Purkinje cell (primary cell): ENCODE data around the gene STAMBPL1. TPM values are rescaled to one million over a fixed set of nuclear protein-coding genes. Genes with fewer than 3 reads are reported as not detected.

Experiments
- polyA plus RNA-seq: library from polyadenylated mRNA; unstranded; fragments of >200 nt; fragmentation: Nextera tagmentation; gene quantifications from 2 replicates; pipeline ENCODE4 v1.2.1, GENCODE V29; 2014

The STAMBPL1 gene
- 16.4 and 24.9 TPM in 2 replicates for polyA plus RNA-seq

GRCh38 chr10:88879534-88880281 lies at the start of gene STAMBPL1:
TSS of gene STAMBPL1 (plus strand) at chr10:88880245. CDS start at chr10:88901709, 21,464 bp downstream.

GRCh38 chr10:88851706-88852105 lies 28.3 kb upstream of the STAMBPL1 start, which contains the start of gene ANKRD22:
TSS of gene ANKRD22 (minus strand) at chr10:88851844. CDS start at chr10:88851607, 237 bp downstream.

GRCh38 chr10:88952647-88953111 lies 72.6 kb downstream of the STAMBPL1 start, which contains the start of gene ACTA2:
TSS of gene ACTA2 (minus strand) at chr10:88952773. CDS start at chr10:88948930, 3,843 bp downstream.

Other genes starting within 250 kb of the STAMBPL1 start
- not detected in 2 replicates for gene LIPF, start 215.8 kb upstream of the STAMBPL1 start, polyA plus RNA-seq
- gene LIPK, start 174.0 kb upstream of the STAMBPL1 start, polyA plus RNA-seq: not detected in 2 replicates
- gene LIPN, start 120.2 kb upstream of the STAMBPL1 start, polyA plus RNA-seq: not detected in 2 replicates
- gene LIPM, start 77.5 kb upstream of the STAMBPL1 start, polyA plus RNA-seq: not detected in 2 replicates
- gene ANKRD22, start 28.4 kb upstream of the STAMBPL1 start, polyA plus RNA-seq: not detected in 2 replicates
- 2.0 TPM in 1 of 2 replicates, not detected in the other for gene ACTA2, start 72.5 kb downstream of the STAMBPL1 start, polyA plus RNA-seq
- gene FAS, start 110.6 kb downstream of the STAMBPL1 start, polyA plus RNA-seq: not detected in 2 replicates